Activated CD4-positive, alpha-beta T cell treated with anti-CD3 and anti-CD28 coated beads for 36 hours (primary cell): ENCODE measurements around the gene KIF19. TPM values are rescaled to one million over a fixed set of nuclear protein-coding genes. Genes with fewer than 3 reads are reported as not detected.

Experiments used
- ATAC-seq: fragments of 200-7000 bp; cut with Tn5 transposase; one replicate; pipeline ENCODE4 v1.10.0; 2021; ENCODE audit warnings: mild to moderate bottlenecking, moderate library complexity
- CTCF ChIA-PET: fragments of 350-600 bp; sonication (Branson Sonifier 250); formaldehyde crosslinking; loops from one replicate; lab custom pipeline; 2021; ENCODE audit warnings: antibody characterized with exemption; lab: Charles Lee
- POLR2A ChIA-PET: fragments of 350-600 bp; sonication (Branson Sonifier 250); formaldehyde crosslinking; loops from one replicate; lab custom pipeline; 2021; ENCODE audit warnings: antibody characterized with exemption, inconsistent platforms; lab: Charles Lee
- DNase-seq: peaks from one replicate; pipeline ENCODE4 v3.0.0-alpha.2; 2020
- H3K27ac Mint-ChIP-seq: one replicate; pipeline ENCODE4 v1.8.0; 2021; ENCODE audit warnings: mixed read lengths
- H3K27me3 Mint-ChIP-seq: one replicate; pipeline ENCODE4 v1.8.0; 2021; ENCODE audit warnings: mixed read lengths
- H3K36me3 Mint-ChIP-seq: one replicate; pipeline ENCODE4 v1.8.0; 2021; ENCODE audit warnings: low read depth, mixed read lengths
- H3K4me1 Mint-ChIP-seq: one replicate; pipeline ENCODE4 v1.8.0; 2021; ENCODE audit warnings: mixed read lengths
- H3K4me3 Mint-ChIP-seq: one replicate; pipeline ENCODE4 v1.8.0; 2021; ENCODE audit warnings: mild to moderate bottlenecking, moderate library complexity, mixed read lengths
- H3K9me3 Mint-ChIP-seq: one replicate; pipeline ENCODE4 v1.8.0; 2021; ENCODE audit warnings: low read depth, mixed read lengths
- intact Hi-C, 2 experiments: fragments of 100-400 bp; cut with DNase I in 1 of 2; cut with micrococcal nuclease in 1 of 2; formaldehyde crosslinking; loops; one replicate each; pipeline versions ENCODE4 v1.14.2 to v1.15.1; 2022 to 2024; cut with DNase I, micrococcal nuclease
- total RNA-seq, 2 experiments: library from RNA; stranded (reverse); gene quantifications; one replicate each; pipeline ENCODE4 v1.2.3, GENCODE V29; 2021

Gene KIF19
- total RNA-seq, 2 experiments from 2014 or later = 0.11 TPM; not detected in 1

DNA sequence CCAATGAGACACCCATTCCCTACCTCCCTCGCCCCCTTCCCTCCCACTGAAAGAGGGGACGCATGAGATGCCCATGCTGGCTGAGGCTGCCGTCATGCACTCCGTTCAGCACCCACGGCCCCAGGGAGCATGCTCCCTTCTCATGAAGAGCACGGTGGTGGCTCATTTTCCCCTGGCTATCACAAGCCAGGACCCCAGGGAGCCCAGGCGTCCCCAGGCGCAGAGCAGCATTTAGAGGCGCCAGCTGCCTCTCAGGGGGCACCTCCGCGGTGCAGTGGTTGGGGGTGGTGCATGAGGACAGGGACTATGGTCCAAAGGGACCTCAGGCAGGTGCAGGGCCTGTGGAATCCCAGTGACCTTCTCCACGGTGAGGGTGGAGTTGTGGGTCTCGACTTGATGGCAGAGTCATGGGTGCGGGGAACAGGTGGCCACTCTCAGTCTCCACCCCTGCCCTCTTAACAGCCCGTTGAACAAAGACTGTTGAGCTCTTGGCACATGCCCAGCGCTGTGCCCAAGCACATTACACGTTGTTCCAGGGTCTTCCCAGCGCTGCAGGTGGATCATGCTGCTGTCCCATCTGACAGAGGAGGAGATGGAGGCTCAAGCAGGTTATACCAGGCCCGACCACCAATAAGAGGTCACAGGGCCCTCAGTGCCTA, 13.6 kb downstream of the KIF19 start:
- no peaks in the 10 kb centered on the region for H3K36me3 Mint-ChIP-seq
- ATAC-seq (no peak), DNase-seq (no peak)
- no peak overlapping the region for H3K4me3 Mint-ChIP-seq
- no peak overlapping the region for H3K27ac Mint-ChIP-seq
- POLR2A ChIA-PET = no interaction called here
- no peaks in the 10 kb centered on the region for H3K9me3 Mint-ChIP-seq
- no peaks in the 10 kb centered on the region for H3K4me1 Mint-ChIP-seq
- H3K27me3 Mint-ChIP-seq = no peaks in the 10 kb centered on the region
- CTCF ChIA-PET = interaction anchor here (1.2 kb wide), 1 partner anchor 13 kb away, joined by 3 read pairs; no protein-coding TSS in a partner anchor
- intact Hi-C loops = no loop called here

- no peaks in the 10 kb centered on the region for H3K9me3 Mint-ChIP-seq
- CTCF ChIA-PET = interaction anchor here (1.2 kb wide), 1 partner anchor 12 kb away, joined by 3 read pairs; no protein-coding TSS in a partner anchor
- H3K27me3 Mint-ChIP-seq = no peaks in the 10 kb centered on the region
- H3K4me3 Mint-ChIP-seq = no peak overlapping the region
- POLR2A ChIA-PET = no interaction called here
- H3K4me1 Mint-ChIP-seq = no peaks in the 10 kb centered on the region
- DNase-seq = no peak
- no peak overlapping the region for H3K27ac Mint-ChIP-seq
- ATAC-seq = no peak
- H3K36me3 Mint-ChIP-seq = no peaks in the 10 kb centered on the region
- intact Hi-C loops = no loop called here
Measured at GRCh38 chr17:74340470-74341023, 14.5 kb downstream of the KIF19 start.

DNA sequence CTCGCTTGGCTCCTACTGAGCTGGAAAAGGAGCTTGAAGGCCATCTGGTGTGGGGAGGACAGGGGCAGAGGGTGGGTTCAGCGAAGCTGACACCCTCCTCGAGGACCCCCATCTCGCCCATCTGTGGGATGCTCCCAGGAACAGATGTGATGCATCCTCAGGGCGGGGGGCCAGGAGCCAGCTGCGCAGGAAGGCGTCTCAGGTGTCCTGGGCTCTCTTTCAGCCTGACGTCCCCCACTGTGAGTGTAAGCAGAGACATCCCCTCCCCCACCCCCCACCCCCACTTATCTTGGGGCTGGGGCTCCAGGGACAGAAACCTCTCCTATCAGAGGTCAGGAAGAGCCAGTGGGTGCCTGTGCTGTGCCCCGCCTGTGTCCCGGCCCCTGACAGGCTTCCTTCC, 16.2 kb downstream of the KIF19 start:
- ChIA-PET CTCF (no interaction called here), POLR2A (no interaction called here)
- Mint-ChIP-seq H3K9me3 (no peaks in the 10 kb centered on the region), H3K4me3 (no peak overlapping the region), H3K27ac (no peak overlapping the region), H3K4me1 (no peaks in the 10 kb centered on the region), H3K27me3 (no peaks in the 10 kb centered on the region), H3K36me3 (no peaks in the 10 kb centered on the region)
- DNase-seq = no peak
- ATAC-seq = no peak
- intact Hi-C loops = no loop called here

GRCh38 chr17:74343121-74343520, 17.1 kb downstream of the KIF19 start:
- DNase-seq (no peak), ATAC-seq (no peak)
- POLR2A ChIA-PET = no interaction called here
- Mint-ChIP-seq H3K9me3 (no peaks in the 10 kb centered on the region), H3K4me3 (no peak overlapping the region), H3K27ac (no peak overlapping the region), H3K36me3 (no peaks in the 10 kb centered on the region), H3K27me3 (peaks cover 2% of the 10 kb centered on the region), H3K4me1 (no peaks in the 10 kb centered on the region)
- CTCF ChIA-PET = no interaction called here
- intact Hi-C loops = no loop called here

DNA sequence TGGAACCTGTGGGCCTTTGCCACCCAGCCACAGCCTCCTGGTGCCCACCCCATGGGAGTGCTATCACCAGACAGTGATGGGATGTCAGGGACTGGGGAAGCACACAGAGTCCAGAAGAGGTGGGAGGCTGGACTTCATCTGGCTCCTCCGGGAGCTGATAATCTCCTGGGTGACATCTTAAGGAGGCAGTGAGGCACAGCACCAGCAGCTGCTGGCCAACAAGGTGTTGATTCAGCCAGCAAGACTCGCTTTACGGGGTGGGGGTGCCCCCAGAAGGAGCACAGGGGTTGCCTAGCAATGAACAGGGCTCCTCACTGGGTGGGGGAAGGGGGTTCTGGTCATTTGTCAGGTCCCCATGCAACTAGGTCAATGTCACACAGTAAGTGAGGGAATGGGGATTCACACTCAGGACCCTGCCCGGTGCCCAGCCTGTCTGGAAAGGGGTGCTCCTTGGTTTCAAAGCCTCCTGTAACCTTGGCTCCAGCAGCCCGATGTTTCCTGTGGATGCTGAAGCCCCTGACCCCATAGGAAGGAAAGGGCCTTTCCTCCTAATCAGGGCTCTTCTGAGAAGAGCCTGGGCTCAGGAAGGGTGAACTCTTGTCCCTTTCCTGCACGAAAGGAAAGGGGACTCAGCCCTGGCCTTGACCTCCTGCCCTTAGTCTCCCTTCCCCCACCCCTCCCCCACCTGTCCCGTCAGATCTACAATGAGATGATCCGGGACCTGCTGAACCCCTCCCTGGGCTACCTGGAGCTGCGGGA, 17.7 kb downstream of the KIF19 start:
- no peak for DNase-seq
- ATAC-seq = no peak
- Mint-ChIP-seq H3K27me3 (peaks cover 2% of the 10 kb centered on the region), H3K27ac (no peak overlapping the region), H3K4me3 (no peak overlapping the region), H3K4me1 (no peaks in the 10 kb centered on the region), H3K36me3 (no peaks in the 10 kb centered on the region), H3K9me3 (no peaks in the 10 kb centered on the region)
- intact Hi-C loops = no loop called here
- ChIA-PET POLR2A (no interaction called here), CTCF (interaction anchor here (0.6 to 1.5 kb wide), 2 partner anchors 24 to 132 kb away, joined by 3 read pairs; no protein-coding TSS in a partner anchor)

- DNase-seq = no peak
- CTCF ChIA-PET = interaction anchor here (1.5 kb wide), 1 partner anchor 23 kb away, joined by 3 read pairs; no protein-coding TSS in a partner anchor
- Mint-ChIP-seq H3K36me3 (no peaks in the 10 kb centered on the region), H3K9me3 (no peaks in the 10 kb centered on the region), H3K27me3 (peaks cover 2% of the 10 kb centered on the region), H3K27ac (no peak overlapping the region), H3K4me1 (no peaks in the 10 kb centered on the region), H3K4me3 (no peak overlapping the region)
- ATAC-seq = no peak
- POLR2A ChIA-PET = no interaction called here
- intact Hi-C loops = no loop called here
Measured at GRCh38 chr17:74344658-74345057, 18.6 kb downstream of the KIF19 start.

DNA sequence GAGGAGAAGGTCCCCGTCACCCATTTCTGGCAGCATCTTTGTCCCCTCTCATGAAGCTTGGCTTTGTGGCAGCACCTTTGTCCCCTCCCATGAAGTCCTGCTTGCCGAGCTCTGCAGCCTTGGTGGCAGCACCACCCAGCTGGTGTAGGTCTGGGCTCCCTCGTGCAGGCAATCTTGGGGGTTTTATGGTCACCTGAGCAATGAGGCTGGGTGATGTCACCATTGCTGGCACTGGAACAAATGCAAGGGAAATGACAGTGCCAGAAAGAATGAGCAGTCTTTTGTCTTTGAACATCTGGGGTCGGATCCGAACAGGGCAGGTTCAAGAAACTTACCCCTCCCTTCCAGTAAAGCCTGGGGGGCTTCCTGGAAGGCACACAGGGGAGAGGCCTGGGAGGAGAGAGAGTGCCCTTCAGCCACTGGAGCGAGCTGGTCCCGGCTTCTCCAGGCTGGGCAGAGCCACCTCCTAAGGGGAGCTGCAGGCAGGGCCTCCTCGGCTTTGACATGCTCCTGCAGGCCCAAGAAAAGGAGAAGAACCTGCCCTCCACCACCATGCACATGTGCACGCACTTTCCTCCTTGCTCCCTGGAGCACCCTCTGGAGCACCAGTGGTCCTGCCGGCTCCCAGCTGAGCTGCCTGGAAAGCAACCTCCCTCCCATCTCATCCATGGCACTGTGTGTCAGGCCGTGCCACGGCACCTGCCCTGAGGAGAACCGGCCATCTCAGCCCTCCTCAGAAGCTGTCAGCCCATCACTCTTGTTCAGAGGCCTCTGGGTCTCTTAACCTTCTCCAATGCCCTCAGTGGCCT, 19.6 kb downstream of the KIF19 start:
- POLR2A ChIA-PET = no interaction called here
- CTCF ChIA-PET = interaction anchor here (0.7 to 0.9 kb wide), 2 partner anchors 9 to 34 kb away, joined by 3 read pairs; no protein-coding TSS in a partner anchor
- intact Hi-C loops = no loop called here
- no peak overlapping the region for H3K27ac Mint-ChIP-seq
- no peaks in the 10 kb centered on the region for H3K36me3 Mint-ChIP-seq
- no peaks in the 10 kb centered on the region for H3K9me3 Mint-ChIP-seq
- no peaks in the 10 kb centered on the region for H3K4me1 Mint-ChIP-seq
- ATAC-seq (no peak), DNase-seq (no peak)
- H3K27me3 Mint-ChIP-seq = peaks cover 6% of the 10 kb centered on the region
- H3K4me3 Mint-ChIP-seq = no peak overlapping the region

GRCh38 chr17:74347646-74348045, 21.6 kb downstream of the KIF19 start:
- H3K9me3 Mint-ChIP-seq = no peaks in the 10 kb centered on the region
- H3K27ac Mint-ChIP-seq = no peak overlapping the region
- ATAC-seq (no peak), DNase-seq (no peak)
- ChIA-PET POLR2A (no interaction called here), CTCF (interaction anchor here (0.7 to 1.6 kb wide), 4 partner anchors 15 to 46 kb away, joined by 3 to 6 read pairs (median 4); no protein-coding TSS in a partner anchor)
- H3K4me3 Mint-ChIP-seq = no peak overlapping the region
- peaks cover 15% of the 10 kb centered on the region for H3K27me3 Mint-ChIP-seq
- H3K36me3 Mint-ChIP-seq = no peaks in the 10 kb centered on the region
- intact Hi-C loops = no loop called here
- H3K4me1 Mint-ChIP-seq = no peaks in the 10 kb centered on the region

- DNase-seq (no peak), ATAC-seq (no peak)
- intact Hi-C loops = no loop called here
- Mint-ChIP-seq H3K4me1 (no peaks in the 10 kb centered on the region), H3K9me3 (no peaks in the 10 kb centered on the region), H3K36me3 (no peaks in the 10 kb centered on the region), H3K27ac (no peak overlapping the region), H3K4me3 (no peak overlapping the region), H3K27me3 (peaks cover 28% of the 10 kb centered on the region)
- POLR2A ChIA-PET = no interaction called here
- CTCF ChIA-PET = interaction anchor here (0.8 to 1.7 kb wide), 4 partner anchors 13 to 48 kb away, joined by 3 to 8 read pairs (median 4); partner anchors contain the start of gene BTBD17
Measured at GRCh38 chr17:74349120-74349519, 23.1 kb downstream of the KIF19 start.

DNA sequence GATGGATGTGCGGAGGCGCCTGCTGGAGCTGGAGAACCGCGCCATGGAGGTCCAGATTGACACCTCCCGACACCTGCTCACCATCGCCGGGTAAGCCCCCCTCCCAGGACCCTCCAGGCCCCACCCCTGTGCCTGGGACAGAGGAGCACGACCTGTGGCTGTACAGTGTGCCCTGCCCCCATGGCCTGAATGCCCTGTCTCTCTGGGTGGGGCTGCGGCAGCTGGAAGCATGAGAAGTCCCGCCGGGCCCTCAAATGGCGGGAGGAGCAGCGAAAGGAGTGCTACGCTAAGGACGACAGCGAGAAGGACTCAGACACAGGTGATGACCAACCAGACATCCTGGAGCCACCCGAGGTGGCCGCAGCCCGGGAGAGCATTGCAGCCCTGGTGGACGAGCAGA, 24.5 kb downstream of the KIF19 start:
- Mint-ChIP-seq H3K36me3 (no peaks in the 10 kb centered on the region), H3K4me3 (no peak overlapping the region), H3K9me3 (no peaks in the 10 kb centered on the region), H3K27me3 (peaks cover 38% of the 10 kb centered on the region), H3K27ac (no peak overlapping the region), H3K4me1 (no peaks in the 10 kb centered on the region)
- intact Hi-C loops = no loop called here
- POLR2A ChIA-PET = no interaction called here
- no peak for ATAC-seq
- CTCF ChIA-PET = interaction anchor here (0.9 to 1.7 kb wide), 2 partner anchors 9 to 18 kb away, joined by 3 to 8 read pairs; no protein-coding TSS in a partner anchor
- DNase-seq = no peak
